Activated naive CD8-positive, alpha-beta T cell treated with anti-CD3 and anti-CD28 coated beads, Interleukin-2, amount 50 U/mL, for 16 hours (primary cell): ENCODE results near the gene CNIH3.

Experiments used
- DNase-seq: peaks from one replicate; pipeline ENCODE4 v3.0.0-alpha.2; 2020; ENCODE audit warnings: low read depth, low spot score

The CNIH3 gene

GRCh38 chr1:224616756-224617409 lies 766 bp downstream of the CNIH3 start:
- DNase-seq = no peak

GRCh38 chr1:224617410-224618355 lies 1.6 kb downstream of the CNIH3 start:
- no peak for DNase-seq

GRCh38 chr1:224619209-224619608 lies 3.1 kb downstream of the CNIH3 start:
- DNase-seq = no peak

- DNase-seq = no peak
Measured at GRCh38 chr1:224620105-224620504, 4.0 kb downstream of the CNIH3 start.

GRCh38 chr1:224621813-224622682 lies 5.9 kb downstream of the CNIH3 start:
- no peak for DNase-seq

GRCh38 chr1:224622831-224623230 lies 6.7 kb downstream of the CNIH3 start:
- DNase-seq = no peak

- no peak for DNase-seq
Measured at GRCh38 chr1:224623310-224623714, 7.2 kb downstream of the CNIH3 start.

- no peak for DNase-seq
Measured at GRCh38 chr1:224623743-224624333, 7.7 kb downstream of the CNIH3 start.

GRCh38 chr1:224624432-224624831 lies 8.3 kb downstream of the CNIH3 start:
- DNase-seq = no peak

GRCh38 chr1:224626042-224626441 lies 9.9 kb downstream of the CNIH3 start:
- no peak for DNase-seq

GRCh38 chr1:224629965-224630364 lies 13.8 kb downstream of the CNIH3 start:
- no peak for DNase-seq

- DNase-seq = no peak
Measured at GRCh38 chr1:224631462-224632115, 15.5 kb downstream of the CNIH3 start.

- DNase-seq = no peak
Measured at GRCh38 chr1:224632381-224632871, 16.3 kb downstream of the CNIH3 start.

GRCh38 chr1:224632921-224633321 lies 16.8 kb downstream of the CNIH3 start:
- DNase-seq = no peak

GRCh38 chr1:224635356-224635755 lies 19.2 kb downstream of the CNIH3 start:
- no peak for DNase-seq

- DNase-seq = no peak
Measured at GRCh38 chr1:224637515-224637914, 21.4 kb downstream of the CNIH3 start.

GRCh38 chr1:224637936-224638335 lies 21.8 kb downstream of the CNIH3 start:
- no peak for DNase-seq

- DNase-seq = no peak
Measured at GRCh38 chr1:224639426-224639975, 23.4 kb downstream of the CNIH3 start.

- DNase-seq = no peak
Measured at GRCh38 chr1:224640018-224640417, 23.9 kb downstream of the CNIH3 start.

GRCh38 chr1:224640587-224640986 lies 24.5 kb downstream of the CNIH3 start:
- no peak for DNase-seq

GRCh38 chr1:224641030-224641429 lies 24.9 kb downstream of the CNIH3 start:
- DNase-seq = no peak
